IMR-90 (cell line): ENCODE data around the gene TBC1D10A. TPM values are rescaled to one million over a fixed set of nuclear protein-coding genes. Genes with fewer than 3 reads are reported as not detected.

Experiments used
- ATAC-seq: fragments of 200-7000 bp; cut with Tn5 transposase; 2 replicates; pipeline ENCODE4 v1.9.1; 2020; ENCODE audit warnings: low read depth, mild to moderate bottlenecking, moderate library complexity
- BruUV-seq: library from RNA; stranded (reverse); fragments of 400-500 nt; replicated peaks from 2 replicates; lab custom pipeline; 2021; lab: Mats Ljungman, UMichigan
- CTCF ChIA-PET: fragments of 300-600 bp; formaldehyde crosslinking; extraction: SDS; loops from one replicate; lab custom pipeline; 2021; ENCODE audit warnings: antibody characterized with exemption; lab: Yijun Ruan, JAX
- POLR2A ChIA-PET: fragments of 300-600 bp; sonication (Branson Sonifier 250); formaldehyde crosslinking; loops from one replicate; lab custom pipeline; 2022; ENCODE audit warnings: antibody characterized with exemption; ENCODE audit not compliant: unreplicated experiment; lab: Charles Lee
- DNase-seq: peaks from one replicate; pipeline ENCODE4 v3.0.0; 2013
- H2AFZ ChIP-seq: replicated peaks from 2 replicates; pipeline ENCODE3; 2013; ENCODE audit warnings: low read length, mild to moderate bottlenecking; ENCODE audit not compliant: poor library complexity
- H2AK5ac ChIP-seq: 2 replicates; pipeline ENCODE4 v1.6.1; 2013; ENCODE audit warnings: low read depth, low read length, inconsistent platforms
- H2AK9ac ChIP-seq: replicated peaks from 2 replicates; pipeline ENCODE3; 2013; ENCODE audit warnings: mild to moderate bottlenecking, low read depth, low read length, moderate library complexity; ENCODE audit not compliant: poor library complexity
- H2BK120ac ChIP-seq: 2 replicates; pipeline ENCODE4 v1.6.1; 2013; ENCODE audit warnings: low read depth, low read length, inconsistent platforms
- H2BK15ac ChIP-seq: 3 replicates; pipeline ENCODE4 v1.6.1; 2013; ENCODE audit warnings: low read depth, low read length, inconsistent platforms
- H2BK20ac ChIP-seq: 2 replicates; pipeline ENCODE4 v1.6.1; 2013; ENCODE audit warnings: low read depth, mild to moderate bottlenecking, inconsistent platforms, low read length, moderate library complexity
- H2BK5ac ChIP-seq: 2 replicates; pipeline ENCODE4 v1.6.1; 2013; ENCODE audit warnings: mild to moderate bottlenecking, low read depth, low read length, inconsistent platforms; ENCODE audit not compliant: poor library complexity, severe bottlenecking
- H3K14ac ChIP-seq: replicated peaks from 2 replicates; pipeline ENCODE4 v1.6.1; 2013; ENCODE audit warnings: low read depth, low read length, inconsistent platforms
- H3K18ac ChIP-seq: 2 replicates; pipeline ENCODE4 v1.6.1; 2013; ENCODE audit warnings: low read depth, low read length, control low read depth
- H3K23ac ChIP-seq: 2 replicates; pipeline ENCODE4 v1.6.1; 2013; ENCODE audit warnings: low read depth, low read length, inconsistent platforms
- H3K27ac ChIP-seq: 2 replicates; pipeline ENCODE4 v1.5.1; 2013; ENCODE audit warnings: mild to moderate bottlenecking, control low read depth, low read length; ENCODE audit not compliant: insufficient read depth
- H3K27me3 ChIP-seq: 2 replicates; pipeline ENCODE4 v1.6.1; 2013; ENCODE audit warnings: low read length; ENCODE audit not compliant: control insufficient read depth, insufficient read depth
- H3K36me3 ChIP-seq: 2 replicates; pipeline ENCODE4 v1.6.1; 2013; ENCODE audit warnings: low read length, mixed read lengths; ENCODE audit not compliant: control insufficient read depth, insufficient read depth
- H3K4ac ChIP-seq: 2 replicates; pipeline ENCODE4 v1.6.1; 2013; ENCODE audit warnings: low read depth, low read length, inconsistent platforms
- H3K4me1 ChIP-seq: 2 replicates; pipeline ENCODE4 v1.6.1; 2013; ENCODE audit warnings: low read length, mixed read lengths; ENCODE audit not compliant: control insufficient read depth, insufficient read depth
- H3K4me2 ChIP-seq: 2 replicates; pipeline ENCODE4 v1.6.1; 2013; ENCODE audit warnings: low read depth, mild to moderate bottlenecking, control low read depth, low read length, moderate library complexity
- H3K4me3 ChIP-seq: 2 replicates; pipeline ENCODE4 v1.5.1; 2013; ENCODE audit warnings: low read depth, mild to moderate bottlenecking, control low read depth, low read length, moderate library complexity; ENCODE audit not compliant: insufficient read depth
- H3K56ac ChIP-seq: 2 replicates; pipeline ENCODE4 v1.6.1; 2013; ENCODE audit warnings: low read length, inconsistent platforms; ENCODE audit not compliant: insufficient read depth; ENCODE audit errors: extremely low read depth
- H3K79me1 ChIP-seq, 2 experiments: 2 replicates each; pipeline ENCODE4 v1.6.1; 2013; ENCODE audit warnings: low read length in 2 of 2, inconsistent platforms in 1 of 2, low read depth in 1 of 2
- H3K9ac ChIP-seq: 2 replicates; pipeline ENCODE4 v1.6.1; 2013; ENCODE audit warnings: low read depth, low read length, control low read depth
- H3K9me1 ChIP-seq: 2 replicates; pipeline ENCODE4 v1.6.1; 2013; ENCODE audit warnings: low read length, inconsistent platforms; ENCODE audit not compliant: insufficient read depth
- H3K9me3 ChIP-seq: 2 replicates; pipeline ENCODE4 v1.6.1; 2013; ENCODE audit warnings: low read length; ENCODE audit not compliant: control insufficient read depth, insufficient read depth
- H4K20me1 ChIP-seq: 2 replicates; pipeline ENCODE4 v1.6.1; 2013; ENCODE audit warnings: low read length, inconsistent platforms; ENCODE audit not compliant: insufficient read depth
- H4K5ac ChIP-seq: 2 replicates; pipeline ENCODE4 v1.6.1; 2013; ENCODE audit warnings: mild to moderate bottlenecking, low read depth, low read length, control low read depth
- H4K8ac ChIP-seq, 2 experiments: 2 replicates each; pipeline ENCODE4 v1.6.1; 2013; ENCODE audit warnings: low read depth in 2 of 2, low read length in 2 of 2, control low read depth in 1 of 2, inconsistent platforms in 1 of 2
- H4K91ac ChIP-seq: 2 replicates; pipeline ENCODE4 v1.6.1; 2013; ENCODE audit warnings: low read depth, low read length, inconsistent platforms; ENCODE audit not compliant: insufficient read depth
- BHLHE40 ChIP-seq: fragments of 150-350 bp; IDR thresholded peaks from 2 replicates; pipeline ENCODE4 v1.6.1; 2016; ENCODE audit warnings: mild to moderate bottlenecking, low read depth, low read length
- CEBPB ChIP-seq: IDR thresholded peaks from 2 replicates; pipeline ENCODE4 v1.6.1; 2012; ENCODE audit warnings: low read depth, low read length, improper control_type of control experiment
- CHD1 ChIP-seq: IDR thresholded peaks from 2 replicates; pipeline ENCODE4 v1.6.1; 2012; ENCODE audit warnings: low read depth, low read length, improper control_type of control experiment
- FOS ChIP-seq: fragments of 150-350 bp; IDR thresholded peaks from 2 replicates; pipeline ENCODE4 v1.6.1; 2016; ENCODE audit warnings: low read depth, low read length
- MAFK ChIP-seq: IDR thresholded peaks from 2 replicates; pipeline ENCODE4 v1.6.1; 2012; ENCODE audit warnings: low read depth, low read length, improper control_type of control experiment
- MAZ ChIP-seq: IDR thresholded peaks from 2 replicates; pipeline ENCODE4 v1.6.1; 2012; ENCODE audit warnings: low read depth, mild to moderate bottlenecking, low read length, improper control_type of control experiment, moderate library complexity, borderline replicate concordance
- NFE2L2 ChIP-seq: fragments of 150-350 bp; IDR thresholded peaks from 2 replicates; pipeline ENCODE4 v1.6.1; 2016; ENCODE audit warnings: low read depth, mild to moderate bottlenecking, low read length
- POLR2A ChIP-seq: IDR thresholded peaks from 2 replicates; pipeline ENCODE4 v1.6.1; 2012; ENCODE audit warnings: mild to moderate bottlenecking, low read depth, low read length
- RAD21 ChIP-seq: IDR thresholded peaks from 2 replicates; pipeline ENCODE4 v1.6.1; 2012; ENCODE audit warnings: low read length, improper control_type of control experiment
- SMC3 ChIP-seq: fragments of 150-350 bp; IDR thresholded peaks from 2 replicates; pipeline ENCODE4 v1.6.1; 2016; ENCODE audit warnings: low read depth, mild to moderate bottlenecking, antibody characterized with exemption, low read length, moderate library complexity
- WGBS, 2 experiments: methylation state at CpG; one replicate each; pipeline versions ENCODE4 v1.1.5 to v1.1.7; 2013; ENCODE audit warnings: missing lambda C conversion rate in 2 of 2; ENCODE audit not compliant: insufficient read length in 1 of 2; ENCODE audit errors: extremely low coverage in 2 of 2; 5-methylcytosine and 5-hydroxymethylcytosine counted together
- dilution Hi-C: fragments of 300-500 bp; cut with HindIII; formaldehyde crosslinking; loops from one replicate; pipeline ENCODE4 v1.14.3; 2018; ENCODE audit warnings: low sequenced_read_pairs; ENCODE audit not compliant: unreplicated experiment
- in situ Hi-C: fragments of 300-500 bp; cut with MboI; formaldehyde crosslinking; loops from 3 replicates; pipeline ENCODE4 v1.14.3; 2019; ENCODE audit warnings: low sequenced_read_pairs, inconsistent platforms, mixed read lengths
- intact Hi-C: fragments of 100-400 bp; cut with micrococcal nuclease; formaldehyde crosslinking; loops from 2 replicates; pipeline ENCODE4 v1.10.0; 2022
- polyA plus RNA-seq, 3 experiments: library from polyadenylated mRNA; depleted of rRNA; stranded (reverse); fragments of >200 nt; gene quantifications; 2 replicates each; pipeline ENCODE4 v1.2.3, GENCODE V29; 2012; ENCODE audit warnings: low replicate concordance in 1 of 3
- total RNA-seq: library from RNA; depleted of rRNA; stranded (reverse); fragments of >200 nt; gene quantifications from 2 replicates; pipeline ENCODE4 v1.2.3, GENCODE V29; 2012

Gene TBC1D10A
- total and polyA plus RNA-seq, 2 of the 4 experiments (the other 2 are of a cell fraction), result 16.3 to 33.1 TPM

- intact Hi-C loops, result no loop called here
- no peak overlapping the region for H3K9ac ChIP-seq
- peaks cover under 1% of the 10 kb centered on the region; the same call in 1 of the 2 replicates for H3K4me1 ChIP-seq
- H2BK5ac ChIP-seq, result no peak overlapping the region
- peaks cover 15 to 22% of the 10 kb centered on the region in 2 experiments; a peak in 3 of 4 replicates for H3K79me1 ChIP-seq
- H4K8ac ChIP-seq, result no peak overlapping the region
- no peak overlapping the region for H3K23ac ChIP-seq
- H3K36me3 ChIP-seq, result peaks cover 87% of the 10 kb centered on the region
- no peak overlapping the region for H3K18ac ChIP-seq
- no peak overlapping the region for H2AK9ac ChIP-seq
- H2BK20ac ChIP-seq, result no peak overlapping the region
- no peak overlapping the region for H2AFZ ChIP-seq
- no peak overlapping the region for H2BK120ac ChIP-seq
- BruUV-seq, result no TSS peak
- H3K56ac ChIP-seq, result no peak overlapping the region
- POLR2A ChIA-PET, result no interaction called here
- no peak overlapping the region for H3K4me2 ChIP-seq
- H2AK5ac ChIP-seq, result no peak overlapping the region
- no peaks in the 10 kb centered on the region for H3K27me3 ChIP-seq
- H3K14ac ChIP-seq, result no peak overlapping the region
- no peaks in the 10 kb centered on the region; the same call in 1 of the 2 replicates for H3K9me1 ChIP-seq
- dilution Hi-C loops, result no loop called here
- no CpG with 5 or more reads among the region's 3 CpGs for WGBS, 2 experiments
- H4K20me1 ChIP-seq, result peaks cover 22% of the 10 kb centered on the region
- no peak overlapping the region for H3K4me3 ChIP-seq
- in situ Hi-C loops, result no loop called here
- no peak overlapping the region for H4K91ac ChIP-seq
- no peak overlapping the region for H3K27ac ChIP-seq
- H4K5ac ChIP-seq, result no peak overlapping the region
- no peak overlapping the region for H3K4ac ChIP-seq
- ATAC-seq (no peak), DNase-seq (no peak)
- no peaks in the 10 kb centered on the region for H3K9me3 ChIP-seq
- no peak for TF ChIP-seq BHLHE40
- TF ChIP-seq POLR2A, result no peak
- no peak for TF ChIP-seq CHD1
- TF ChIP-seq MAFK, result no peak
- TF ChIP-seq FOS, result no peak
- no peak for TF ChIP-seq SMC3
- TF ChIP-seq NFE2L2, result no peak
- TF ChIP-seq RAD21, result no peak
- no peak for TF ChIP-seq MAZ
- TF ChIP-seq CEBPB, result no peak
- CTCF ChIA-PET, result interaction anchor here (0.7 kb wide), 1 partner anchor 9 kb away, joined by 3 read pairs; no protein-coding TSS in a partner anchor
- no peak overlapping the region for H2BK15ac ChIP-seq
These were observed 29.9 kb downstream of the TBC1D10A start for GRCh38 chr22:30296833-30297232.
